TTC549 (cell line): ENCODE data around the gene FAXDC2.
"Not testable (repeated sequence)": the region's sequence is repeated elsewhere in the genome, so short reads cannot be mapped to it uniquely, and the experiment has no call there.

Experiments used
- FAIRE-seq: peaks from 2 replicates; lab custom pipeline; 2012; peaks lifted over from hg19 to GRCh38; lab: Jason Lieb, UNC

The FAXDC2 gene

GRCh38 chr5:154860765-154861164, 10.4 kb upstream of the FAXDC2 start:
- no peak for FAIRE-seq

- FAIRE-seq = no peak
Observed at GRCh38 chr5:154860123-154860522, 9.7 kb upstream of the FAXDC2 start.

GRCh38 chr5:154858972-154859871, 8.8 kb upstream of the FAXDC2 start:
- no peak for FAIRE-seq

GRCh38 chr5:154858297-154858971, 8.0 kb upstream of the FAXDC2 start, which contains the start of gene CNOT8:
CNOT8 (plus strand) TSS chr5:154858627; CDS start chr5:154863279, 4,652 bp downstream.
- peak; percentile 9 for FAIRE-seq

GRCh38 chr5:154857530-154858296, 7.3 kb upstream of the FAXDC2 start:
- FAIRE-seq = peak; percentile 33

GRCh38 chr5:154851351-154851750, 948 bp upstream of the FAXDC2 start:
- no peak for FAIRE-seq

- no peak for FAIRE-seq
Observed at GRCh38 chr5:154849791-154850201, 607 bp downstream of the FAXDC2 start.

GRCh38 chr5:154849264-154849785, 1.1 kb downstream of the FAXDC2 start:
- no peak for FAIRE-seq

- no peak for FAIRE-seq
Observed at GRCh38 chr5:154844809-154845208, 5.6 kb downstream of the FAXDC2 start.

GRCh38 chr5:154842689-154843530, 7.5 kb downstream of the FAXDC2 start:
- no peak for FAIRE-seq

GRCh38 chr5:154841273-154841661, 9.1 kb downstream of the FAXDC2 start:
- no peak for FAIRE-seq

- no peak for FAIRE-seq
Observed at GRCh38 chr5:154840435-154841272, 9.7 kb downstream of the FAXDC2 start.

- no peak for FAIRE-seq
Observed at GRCh38 chr5:154837009-154837901, 13.1 kb downstream of the FAXDC2 start.

- FAIRE-seq = no peak
Observed at GRCh38 chr5:154836225-154836624, 14.2 kb downstream of the FAXDC2 start.

GRCh38 chr5:154835701-154836052, 14.7 kb downstream of the FAXDC2 start:
- FAIRE-seq = not testable (repeated sequence)

- no peak for FAIRE-seq
Observed at GRCh38 chr5:154834053-154834452, 16.4 kb downstream of the FAXDC2 start.

- not testable (repeated sequence) for FAIRE-seq
Observed at GRCh38 chr5:154832804-154833203, 17.6 kb downstream of the FAXDC2 start.

- no peak for FAIRE-seq
Observed at GRCh38 chr5:154831451-154831850, 19.0 kb downstream of the FAXDC2 start.

GRCh38 chr5:154830596-154830995, 19.8 kb downstream of the FAXDC2 start:
- no peak for FAIRE-seq

GRCh38 chr5:154830219-154830595, 20.2 kb downstream of the FAXDC2 start:
- FAIRE-seq = no peak
